T-helper 2 cell treated with Interferon-gamma antibody and Interleukin-4, amounts not matched to agents 5 μg/mL and 100 μg/mL, for 36 hours (primary cell): ENCODE results near the gene DENND6B.

ENCODE experiments used
- DNase-seq: peaks from one replicate; pipeline ENCODE4 v3.0.0; 2021; ENCODE audit warnings: low spot score
- H3K27ac Mint-ChIP-seq: one replicate; pipeline ENCODE4 v1.8.0; 2021; ENCODE audit warnings: mild to moderate bottlenecking, mixed read lengths
- H3K27me3 Mint-ChIP-seq: one replicate; pipeline ENCODE4 v1.8.0; 2021; ENCODE audit warnings: low read depth, mixed read lengths
- H3K36me3 Mint-ChIP-seq: one replicate; pipeline ENCODE4 v1.8.0; 2021; ENCODE audit warnings: low read depth, mixed read lengths
- H3K4me1 Mint-ChIP-seq: one replicate; pipeline ENCODE4 v1.8.0; 2021; ENCODE audit warnings: low read depth, mixed read lengths
- H3K4me3 Mint-ChIP-seq: one replicate; pipeline ENCODE4 v1.8.0; 2022; ENCODE audit warnings: mild to moderate bottlenecking, moderate library complexity, mixed read lengths
- H3K9me3 Mint-ChIP-seq: one replicate; pipeline ENCODE4 v1.8.0; 2021; ENCODE audit warnings: mixed read lengths

Gene DENND6B

GRCh38 chr22:50286701-50287318 is 40.0 kb downstream of the DENND6B start:
- Mint-ChIP-seq H3K36me3 (no peaks in the 10 kb centered on the region), H3K4me1 (no peaks in the 10 kb centered on the region), H3K9me3 (no peaks in the 10 kb centered on the region), H3K27me3 (peaks cover under 1% of the 10 kb centered on the region), H3K4me3 (no peak overlapping the region), H3K27ac (no peak overlapping the region)
- DNase-seq: no peak

- no peaks in the 10 kb centered on the region for H3K4me1 Mint-ChIP-seq
Observed at GRCh38 chr22:50286275-50286674, 40.5 kb downstream of the DENND6B start.

GRCh38 chr22:50285568-50286229 is 41.1 kb downstream of the DENND6B start:
- Mint-ChIP-seq H3K36me3 (no peaks in the 10 kb centered on the region), H3K4me3 (no peak overlapping the region), H3K27ac (no peak overlapping the region), H3K9me3 (no peaks in the 10 kb centered on the region), H3K4me1 (no peaks in the 10 kb centered on the region), H3K27me3 (no peaks in the 10 kb centered on the region)
- no peak for DNase-seq

More at GRCh38 chr22:50286275-50286674, 40.5 kb downstream of the DENND6B start:
- H3K27ac Mint-ChIP-seq: no peak overlapping the region
- no peaks in the 10 kb centered on the region for H3K9me3 Mint-ChIP-seq
- no peaks in the 10 kb centered on the region for H3K27me3 Mint-ChIP-seq
- H3K36me3 Mint-ChIP-seq: no peaks in the 10 kb centered on the region
- no peak overlapping the region for H3K4me3 Mint-ChIP-seq
- DNase-seq: no peak

GRCh38 chr22:50284479-50284878 is 42.3 kb downstream of the DENND6B start:
- no peaks in the 10 kb centered on the region for H3K36me3 Mint-ChIP-seq
- no peaks in the 10 kb centered on the region for H3K9me3 Mint-ChIP-seq
- H3K4me1 Mint-ChIP-seq: no peaks in the 10 kb centered on the region
- H3K27ac Mint-ChIP-seq: no peak overlapping the region
- no peak overlapping the region for H3K4me3 Mint-ChIP-seq
- no peaks in the 10 kb centered on the region for H3K27me3 Mint-ChIP-seq
- DNase-seq: no peak

DNA sequence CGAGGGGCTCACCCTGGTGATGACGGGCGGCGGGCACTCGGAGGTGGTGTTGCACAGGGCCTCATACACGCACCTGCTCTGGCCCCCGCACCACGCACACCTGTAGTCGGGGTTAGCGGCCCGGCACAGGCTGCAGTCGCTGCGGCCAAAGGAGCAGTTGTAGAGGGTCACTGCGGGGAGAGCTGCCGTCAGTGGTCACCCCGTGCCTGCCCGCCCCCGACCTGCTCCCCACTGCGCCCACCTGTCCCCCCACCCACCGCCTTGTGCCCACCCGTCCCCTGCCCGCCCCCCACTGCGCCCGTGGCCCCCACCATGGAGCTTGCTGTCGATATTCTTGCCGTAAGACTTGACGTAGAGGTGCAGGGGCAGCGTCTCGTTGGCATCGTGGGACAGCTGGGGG is 43.0 kb downstream of the DENND6B start:
- H3K4me1 Mint-ChIP-seq: no peaks in the 10 kb centered on the region
- H3K9me3 Mint-ChIP-seq: no peaks in the 10 kb centered on the region
- H3K36me3 Mint-ChIP-seq: no peaks in the 10 kb centered on the region
- no peak overlapping the region for H3K27ac Mint-ChIP-seq
- H3K4me3 Mint-ChIP-seq: no peak overlapping the region
- no peaks in the 10 kb centered on the region for H3K27me3 Mint-ChIP-seq
- DNase-seq: no peak

GRCh38 chr22:50282361-50283155 is 44.3 kb downstream of the DENND6B start:
- no peak for DNase-seq
- Mint-ChIP-seq H3K4me3 (no peak overlapping the region), H3K9me3 (no peaks in the 10 kb centered on the region), H3K27me3 (no peaks in the 10 kb centered on the region), H3K4me1 (no peaks in the 10 kb centered on the region), H3K27ac (no peak overlapping the region), H3K36me3 (no peaks in the 10 kb centered on the region)

DNA sequence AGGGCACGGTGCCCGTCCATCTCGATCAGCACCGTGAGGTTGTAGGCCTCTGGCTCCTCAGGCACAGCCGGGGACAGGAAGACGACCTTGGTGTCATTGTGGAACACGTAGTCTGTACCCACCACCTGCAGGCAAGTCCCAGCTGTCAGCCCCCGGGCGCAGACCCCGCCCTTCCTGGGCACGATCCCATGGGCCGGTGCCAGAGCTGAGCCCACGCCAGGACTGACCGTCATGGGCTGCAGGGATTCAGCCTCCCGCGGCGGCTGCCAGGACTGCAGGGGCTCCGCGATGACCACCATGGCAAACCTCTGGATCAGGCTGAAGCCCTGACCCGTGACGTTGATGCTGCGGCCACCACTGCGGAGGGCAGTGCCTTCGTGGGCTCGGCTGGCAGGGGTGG is 44.9 kb downstream of the DENND6B start:
- H3K4me1 Mint-ChIP-seq: no peaks in the 10 kb centered on the region
- H3K27ac Mint-ChIP-seq: no peak overlapping the region
- no peaks in the 10 kb centered on the region for H3K36me3 Mint-ChIP-seq
- DNase-seq: no peak
- no peaks in the 10 kb centered on the region for H3K9me3 Mint-ChIP-seq
- H3K4me3 Mint-ChIP-seq: no peak overlapping the region
- no peaks in the 10 kb centered on the region for H3K27me3 Mint-ChIP-seq

GRCh38 chr22:50281384-50281760 is 45.4 kb downstream of the DENND6B start:
- H3K36me3 Mint-ChIP-seq: no peaks in the 10 kb centered on the region
- no peak overlapping the region for H3K4me3 Mint-ChIP-seq
- H3K27ac Mint-ChIP-seq: no peak overlapping the region
- H3K27me3 Mint-ChIP-seq: no peaks in the 10 kb centered on the region
- H3K4me1 Mint-ChIP-seq: no peaks in the 10 kb centered on the region
- H3K9me3 Mint-ChIP-seq: no peaks in the 10 kb centered on the region
- DNase-seq: no peak

- Mint-ChIP-seq H3K27ac (no peak overlapping the region), H3K4me3 (no peak overlapping the region), H3K27me3 (no peaks in the 10 kb centered on the region), H3K9me3 (no peaks in the 10 kb centered on the region), H3K36me3 (no peaks in the 10 kb centered on the region), H3K4me1 (no peaks in the 10 kb centered on the region)
- no peak for DNase-seq
Observed at GRCh38 chr22:50280708-50281383, 46.0 kb downstream of the DENND6B start.

DNA sequence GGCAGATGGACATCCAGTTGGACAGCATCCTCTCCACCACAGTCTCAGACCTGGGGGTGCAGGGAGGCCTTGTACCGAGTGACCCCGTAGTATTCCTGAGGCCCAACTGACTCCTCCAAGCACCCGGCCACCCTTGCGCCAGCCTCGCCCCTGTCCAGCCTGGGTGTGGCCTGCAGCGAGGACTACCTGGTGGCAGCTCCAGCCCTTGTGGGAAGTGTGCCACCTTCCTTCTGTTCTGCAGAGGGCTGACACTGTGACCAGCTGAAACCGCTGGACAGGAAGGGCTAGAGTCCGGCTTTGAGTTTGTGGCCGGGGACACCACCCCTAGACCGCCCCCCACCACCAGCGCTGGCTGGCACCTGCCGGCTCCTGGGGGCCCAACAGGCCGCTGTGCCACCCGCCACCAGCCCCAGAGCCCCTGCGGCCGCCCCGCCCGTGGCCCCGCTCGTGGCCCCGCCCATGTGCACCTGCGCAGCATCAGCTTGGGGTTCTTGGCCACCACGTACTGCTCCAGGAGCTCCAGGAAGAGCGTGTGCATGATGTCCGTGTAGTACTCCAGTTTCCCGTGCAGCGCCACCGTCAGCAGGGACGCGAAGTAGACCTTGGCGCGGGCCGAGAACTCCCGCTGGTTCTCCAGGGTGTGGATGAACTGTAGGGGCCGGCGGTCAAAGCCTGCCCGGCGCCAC is 46.6 kb downstream of the DENND6B start:
- Mint-ChIP-seq H3K27me3 (no peaks in the 10 kb centered on the region), H3K27ac (no peak overlapping the region), H3K4me1 (no peaks in the 10 kb centered on the region), H3K36me3 (no peaks in the 10 kb centered on the region), H3K9me3 (no peaks in the 10 kb centered on the region), H3K4me3 (no peak overlapping the region)
- DNase-seq: no peak

- DNase-seq: no peak
- Mint-ChIP-seq H3K27ac (no peak overlapping the region), H3K36me3 (no peaks in the 10 kb centered on the region), H3K9me3 (no peaks in the 10 kb centered on the region), H3K4me1 (peaks cover 2% of the 10 kb centered on the region), H3K27me3 (peaks cover 2% of the 10 kb centered on the region), H3K4me3 (no peak overlapping the region)
Observed at GRCh38 chr22:50278956-50279619, 47.7 kb downstream of the DENND6B start.

GRCh38 chr22:50278461-50278860 is 48.4 kb downstream of the DENND6B start:
- Mint-ChIP-seq H3K36me3 (no peaks in the 10 kb centered on the region), H3K27ac (no peak overlapping the region), H3K27me3 (peaks cover 8% of the 10 kb centered on the region), H3K9me3 (no peaks in the 10 kb centered on the region), H3K4me1 (peaks cover 3% of the 10 kb centered on the region), H3K4me3 (no peak overlapping the region)
- DNase-seq: no peak

DNA sequence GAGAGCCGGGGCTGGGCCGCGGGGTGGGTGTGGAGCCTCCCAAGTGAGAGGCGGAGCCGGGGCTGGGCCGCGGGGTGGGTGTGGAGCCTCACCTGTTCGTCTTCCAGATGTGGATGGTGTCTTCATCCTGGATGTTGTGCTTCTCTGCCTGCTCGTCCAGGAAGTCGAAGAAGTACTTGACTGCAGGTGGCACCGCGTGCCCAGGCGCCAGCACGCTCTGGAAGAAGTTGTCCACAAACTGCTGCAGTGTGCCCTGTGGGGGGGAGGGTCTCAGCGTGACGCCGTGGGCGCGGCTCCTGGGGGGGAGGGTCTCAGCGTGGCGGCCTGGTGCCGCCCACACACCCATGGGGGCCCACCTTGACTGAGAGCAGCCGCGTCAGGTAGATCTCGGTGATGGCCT is 49.1 kb downstream of the DENND6B start:
- Mint-ChIP-seq H3K27me3 (peaks cover 10% of the 10 kb centered on the region), H3K4me1 (peaks cover 5% of the 10 kb centered on the region), H3K36me3 (no peaks in the 10 kb centered on the region), H3K27ac (no peak overlapping the region), H3K4me3 (no peak overlapping the region), H3K9me3 (no peaks in the 10 kb centered on the region)
- DNase-seq: no peak
